ENCODE results near the gene IGFLR1. TPM values are rescaled to one million over a fixed set of nuclear protein-coding genes. Genes with fewer than 3 reads are reported as not detected.

IGFLR1 gene
- total and polyA plus RNA-seq, 9 of the 15 experiments (the other 6 are each of a cell fraction or from before 2014, with no cell fraction given) = 1.0 to 14.3 (median 4.6) TPM

DNA sequence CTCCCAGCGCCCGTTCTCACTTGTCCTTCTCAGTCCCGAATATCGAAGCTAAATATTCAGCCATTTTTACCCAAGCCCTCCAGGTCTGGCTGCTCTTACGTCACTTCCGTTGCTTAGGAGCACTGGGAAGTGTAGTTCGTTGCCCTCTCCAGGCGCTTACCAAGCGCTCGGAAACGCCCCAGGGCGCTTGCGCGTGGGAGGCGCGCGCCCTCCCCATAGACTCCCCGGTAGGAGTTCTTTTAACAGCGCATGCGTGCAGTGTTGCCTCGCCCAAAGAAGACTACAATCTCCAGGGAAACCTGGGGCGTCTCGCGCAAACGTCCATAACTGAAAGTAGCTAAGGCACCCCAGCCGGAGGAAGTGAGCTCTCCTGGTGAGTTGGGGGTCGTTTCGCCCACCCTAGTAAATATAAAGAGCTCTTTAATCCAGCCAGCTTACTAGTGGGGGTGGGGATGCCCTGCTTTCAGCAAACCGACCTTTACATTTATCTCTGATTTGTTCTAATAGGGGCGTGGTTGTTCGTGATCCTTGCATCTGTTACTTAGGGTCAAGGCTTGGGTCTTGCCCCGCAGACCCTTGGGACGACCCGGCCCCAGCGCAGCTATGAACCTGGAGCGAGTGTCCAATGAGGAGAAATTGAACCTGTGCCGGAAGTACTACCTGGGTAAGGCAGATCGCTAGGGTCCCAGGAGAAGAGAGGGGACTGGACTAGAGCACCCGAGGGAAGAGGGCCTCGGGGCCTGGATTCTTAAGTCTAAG, 3.3 kb upstream of the IGFLR1 start, which contains the start of the genes PSENEN and U2AF1L4 (continued):
- TF ChIP-seq SFPQ (IDR thresholded peaks at IDR 0.05; ENCODE audit: low read depth, low read length) (no peak), EP400 (IDR thresholded peaks at IDR 0.05) (peak; percentile 24; the same call in 1 of the 2 replicates), POLR2AphosphoS2 (IDR thresholded peaks at IDR 0.05; ENCODE audit: low read length) (no peak), RBM15 (IDR thresholded peaks at IDR 0.05; ENCODE audit: insufficient read depth, low read length) (no peak), ZNF778 (CRISPR knock-in tag; IDR thresholded peaks at IDR 0.05) (no peak), MTA2 (IDR thresholded peaks at IDR 0.05; ENCODE audit: low read depth) (no peak), CBFB (CRISPR knock-in tag; IDR thresholded peaks at IDR 0.05) (no peak), MXI1 (IDR thresholded peaks at IDR 0.05; ENCODE audit: low read depth, low read length) (0 out of 2 replicates have a peak, but pooled peaks have one; percentile 51), MAFF (IDR thresholded peaks at IDR 0.05; ENCODE audit: low read length) (no peak), CSDE1 (IDR thresholded peaks at IDR 0.05) (no peak), HNRNPLL (IDR thresholded peaks at IDR 0.05; ENCODE audit: low read depth, low read length, poor library complexity, severe bottlenecking) (peak; percentile 50), ZNF444 (CRISPR knock-in tag; IDR thresholded peaks at IDR 0.05) (no peak), ZZZ3 (IDR thresholded peaks at IDR 0.05) (no peak), CREM (IDR thresholded peaks at IDR 0.05; ENCODE audit: low read depth) (peak; percentile 97), NCOA1 (IDR thresholded peaks at IDR 0.05; ENCODE audit: low read depth) (no peak), DPF2 (IDR thresholded peaks at IDR 0.05) (no peak), NCOR1 (IDR thresholded peaks at IDR 0.05) (no peak)
- TF ChIP-seq, protein P1, sequence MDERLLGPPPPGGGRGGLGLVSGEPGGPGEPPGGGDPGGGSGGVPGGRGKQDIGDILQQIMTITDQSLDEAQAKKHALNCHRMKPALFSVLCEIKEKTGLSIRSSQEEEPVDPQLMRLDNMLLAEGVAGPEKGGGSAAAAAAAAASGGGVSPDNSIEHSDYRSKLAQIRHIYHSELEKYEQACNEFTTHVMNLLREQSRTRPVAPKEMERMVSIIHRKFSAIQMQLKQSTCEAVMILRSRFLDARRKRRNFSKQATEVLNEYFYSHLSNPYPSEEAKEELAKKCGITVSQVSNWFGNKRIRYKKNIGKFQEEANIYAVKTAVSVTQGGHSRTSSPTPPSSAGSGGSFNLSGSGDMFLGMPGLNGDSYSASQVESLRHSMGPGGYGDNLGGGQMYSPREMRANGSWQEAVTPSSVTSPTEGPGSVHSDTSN (CRISPR knock-in tag; IDR thresholded peaks at IDR 0.05; ENCODE audit: low read depth) = no peak
- TF ChIP-seq, protein P1 (tag; conservative IDR thresholded peaks at IDR 0.05; ENCODE audit: low read depth) = no peak
- TF ChIP-seq, protein P2, sequence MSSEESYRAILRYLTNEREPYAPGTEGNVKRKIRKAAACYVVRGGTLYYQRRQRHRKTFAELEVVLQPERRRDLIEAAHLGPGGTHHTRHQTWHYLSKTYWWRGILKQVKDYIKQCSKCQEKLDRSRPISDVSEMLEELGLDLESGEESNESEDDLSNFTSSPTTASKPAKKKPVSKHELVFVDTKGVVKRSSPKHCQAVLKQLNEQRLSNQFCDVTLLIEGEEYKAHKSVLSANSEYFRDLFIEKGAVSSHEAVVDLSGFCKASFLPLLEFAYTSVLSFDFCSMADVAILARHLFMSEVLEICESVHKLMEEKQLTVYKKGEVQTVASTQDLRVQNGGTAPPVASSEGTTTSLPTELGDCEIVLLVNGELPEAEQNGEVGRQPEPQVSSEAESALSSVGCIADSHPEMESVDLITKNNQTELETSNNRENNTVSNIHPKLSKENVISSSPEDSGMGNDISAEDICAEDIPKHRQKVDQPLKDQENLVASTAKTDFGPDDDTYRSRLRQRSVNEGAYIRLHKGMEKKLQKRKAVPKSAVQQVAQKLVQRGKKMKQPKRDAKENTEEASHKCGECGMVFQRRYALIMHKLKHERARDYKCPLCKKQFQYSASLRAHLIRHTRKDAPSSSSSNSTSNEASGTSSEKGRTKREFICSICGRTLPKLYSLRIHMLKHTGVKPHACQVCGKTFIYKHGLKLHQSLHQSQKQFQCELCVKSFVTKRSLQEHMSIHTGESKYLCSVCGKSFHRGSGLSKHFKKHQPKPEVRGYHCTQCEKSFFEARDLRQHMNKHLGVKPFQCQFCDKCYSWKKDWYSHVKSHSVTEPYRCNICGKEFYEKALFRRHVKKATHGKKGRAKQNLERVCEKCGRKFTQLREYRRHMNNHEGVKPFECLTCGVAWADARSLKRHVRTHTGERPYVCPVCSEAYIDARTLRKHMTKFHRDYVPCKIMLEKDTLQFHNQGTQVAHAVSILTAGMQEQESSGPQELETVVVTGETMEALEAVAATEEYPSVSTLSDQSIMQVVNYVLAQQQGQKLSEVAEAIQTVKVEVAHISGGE (CRISPR knock-in tag; IDR thresholded peaks at IDR 0.05) = no peak; a peak in 2 of 6 replicates
